Measurements from ENCODE around the gene DYRK3.
A peak's percentile ranks its signal among the peaks of the same experiment; 100 is the strongest.
"Not testable (repeated sequence)": the region's sequence is repeated elsewhere in the genome, so short reads cannot be mapped to it uniquely, and the experiment has no call there.

DYRK3 gene

DNA sequence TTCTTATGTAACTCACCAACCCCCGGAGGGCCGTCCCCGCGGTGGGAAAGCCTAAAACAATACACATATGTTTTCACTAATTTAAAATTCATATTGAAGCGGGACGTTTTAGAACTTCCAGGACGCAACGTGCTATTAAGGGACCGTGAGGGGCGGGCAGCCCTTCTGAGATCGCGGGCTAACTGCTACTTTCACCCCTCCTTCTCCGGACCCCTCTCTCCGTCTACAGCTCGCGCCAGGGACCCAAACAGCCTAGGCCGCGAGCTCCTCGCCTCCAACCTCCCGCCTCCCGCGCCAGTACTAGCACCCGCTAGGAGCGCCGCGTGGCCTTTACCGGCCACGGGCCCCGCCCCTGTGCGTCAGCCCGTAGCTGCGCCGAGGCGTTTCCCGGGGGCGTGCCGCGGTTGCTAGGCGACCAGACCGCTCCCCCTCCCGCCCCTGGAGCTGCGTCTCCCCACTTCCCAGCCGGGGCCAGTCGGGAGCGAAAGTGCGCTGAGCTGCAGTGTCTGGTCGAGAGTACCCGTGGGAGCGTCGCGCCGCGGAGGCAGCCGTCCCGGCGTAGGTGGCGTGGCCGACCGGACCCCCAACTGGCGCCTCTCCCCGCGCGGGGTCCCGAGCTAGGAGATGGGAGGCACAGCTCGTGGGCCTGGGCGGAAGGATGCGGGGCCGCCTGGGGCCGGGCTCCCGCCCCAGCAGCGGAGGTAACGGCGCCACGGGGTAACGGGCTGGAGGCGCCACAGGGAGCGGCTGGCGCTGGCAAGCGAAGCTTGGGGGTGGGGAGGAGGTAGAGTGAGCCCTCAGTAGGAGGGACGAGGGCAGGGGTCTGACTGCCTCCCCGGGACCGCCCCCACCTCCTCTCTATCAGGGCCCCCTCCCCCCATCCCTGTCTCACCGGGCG, at the start of gene DYRK3:
Gene DYRK3, plus strand, starts transcription at position 457 of the 898 bp plus-strand sequence. Its CDS starts 168 bp downstream, at position 625.
- peak; percentile 94 for DNase-seq

DNA sequence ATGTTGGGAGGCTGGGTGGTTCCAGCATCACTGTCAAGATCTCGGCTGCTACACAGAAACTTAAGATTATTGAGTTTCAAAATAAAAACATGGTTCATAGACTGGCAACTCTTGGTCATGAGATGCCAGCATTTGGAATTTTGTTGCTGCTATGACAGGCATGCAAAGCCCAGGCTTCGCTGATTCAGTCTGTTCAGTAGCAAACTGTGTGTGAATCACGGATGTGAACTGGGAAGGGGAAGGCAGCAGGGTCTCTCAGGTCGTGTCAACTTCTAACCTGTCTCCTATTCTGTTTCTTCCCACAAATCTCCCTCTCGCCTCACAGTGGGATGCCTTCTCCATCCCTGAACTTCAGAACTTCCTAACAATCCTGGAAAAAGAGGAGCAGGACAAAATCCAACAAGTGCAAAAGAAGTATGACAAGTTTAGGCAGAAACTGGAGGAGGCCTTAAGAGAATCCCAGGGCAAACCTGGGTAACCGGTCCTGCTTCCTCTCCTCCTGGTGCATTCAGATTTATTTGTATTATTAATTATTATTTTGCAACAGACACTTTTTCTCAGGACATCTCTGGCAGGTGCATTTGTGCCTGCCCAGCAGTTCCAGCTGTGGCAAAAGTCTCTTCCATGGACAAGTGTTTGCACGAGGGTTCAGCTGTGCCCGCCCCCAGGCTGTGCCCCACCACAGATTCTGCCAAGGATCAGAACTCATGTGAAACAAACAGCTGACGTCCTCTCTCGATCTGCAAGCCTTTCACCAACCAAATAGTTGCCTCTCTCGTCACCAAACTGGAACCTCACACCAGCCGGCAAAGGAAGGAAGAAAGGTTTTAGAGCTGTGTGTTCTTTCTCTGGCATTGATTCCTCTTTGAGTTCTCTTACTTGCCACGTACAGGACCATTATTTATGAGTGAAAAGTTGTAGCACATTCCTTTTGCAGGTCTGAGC, 48.6 kb upstream of the DYRK3 start:
- DNase-seq, result no peak

DNA sequence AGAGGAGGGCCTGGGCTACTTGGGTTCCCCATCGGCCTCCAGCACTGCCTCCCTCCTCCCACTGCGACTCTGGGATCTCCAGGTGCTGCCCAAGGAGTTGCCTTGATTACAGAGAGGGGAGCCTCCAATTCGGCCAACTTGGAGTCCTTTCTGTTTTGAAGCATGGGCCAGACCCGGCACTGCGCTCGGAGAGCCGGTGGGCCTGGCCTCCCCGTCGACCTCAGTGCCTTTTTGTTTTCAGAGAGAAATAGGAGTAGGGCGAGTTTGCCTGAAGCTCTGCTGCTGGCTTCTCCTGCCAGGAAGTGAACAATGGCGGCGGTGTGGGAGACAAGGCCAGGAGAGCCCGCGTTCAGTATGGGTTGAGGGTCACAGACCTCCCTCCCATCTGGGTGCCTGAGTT, 47.4 kb upstream of the DYRK3 start:
- DNase-seq, result no peak

DNA sequence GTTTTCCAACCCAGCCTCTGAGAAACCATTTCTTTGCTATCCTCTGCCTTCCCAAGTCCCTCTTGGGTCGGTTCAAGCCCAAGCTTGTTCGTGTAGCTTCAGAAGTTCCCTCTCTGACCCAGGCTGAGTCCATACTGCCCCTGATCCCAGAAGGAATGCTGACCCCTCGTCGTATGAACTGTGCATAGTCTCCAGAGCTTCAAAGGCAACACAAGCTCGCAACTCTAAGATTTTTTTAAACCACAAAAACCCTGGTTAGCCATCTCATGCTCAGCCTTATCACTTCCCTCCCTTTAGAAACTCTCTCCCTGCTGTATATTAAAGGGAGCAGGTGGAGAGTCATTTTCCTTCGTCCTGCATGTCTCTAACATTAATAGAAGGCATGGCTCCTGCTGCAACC, 46.8 kb upstream of the DYRK3 start:
- no peak for DNase-seq

DNA sequence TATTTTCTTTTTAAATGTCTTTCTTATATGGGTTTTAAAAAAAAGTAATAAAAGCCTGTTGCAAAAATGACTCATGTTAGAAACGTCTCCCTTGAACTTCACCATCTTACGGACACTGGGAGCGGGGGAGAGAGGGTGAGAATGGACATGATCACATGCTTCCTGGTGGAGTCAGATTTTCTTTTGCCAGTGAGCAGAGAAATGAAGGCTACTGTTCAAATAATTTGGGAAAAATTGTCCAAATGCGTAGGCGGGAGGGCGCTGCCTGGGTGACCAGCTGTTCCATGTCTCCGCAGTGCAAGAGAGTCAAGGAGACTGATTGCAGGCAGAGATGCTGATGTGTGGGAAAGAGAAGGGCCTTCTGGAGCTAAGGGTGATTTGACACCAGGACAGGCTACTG, 46.1 kb upstream of the DYRK3 start:
- no peak for DNase-seq

DNA sequence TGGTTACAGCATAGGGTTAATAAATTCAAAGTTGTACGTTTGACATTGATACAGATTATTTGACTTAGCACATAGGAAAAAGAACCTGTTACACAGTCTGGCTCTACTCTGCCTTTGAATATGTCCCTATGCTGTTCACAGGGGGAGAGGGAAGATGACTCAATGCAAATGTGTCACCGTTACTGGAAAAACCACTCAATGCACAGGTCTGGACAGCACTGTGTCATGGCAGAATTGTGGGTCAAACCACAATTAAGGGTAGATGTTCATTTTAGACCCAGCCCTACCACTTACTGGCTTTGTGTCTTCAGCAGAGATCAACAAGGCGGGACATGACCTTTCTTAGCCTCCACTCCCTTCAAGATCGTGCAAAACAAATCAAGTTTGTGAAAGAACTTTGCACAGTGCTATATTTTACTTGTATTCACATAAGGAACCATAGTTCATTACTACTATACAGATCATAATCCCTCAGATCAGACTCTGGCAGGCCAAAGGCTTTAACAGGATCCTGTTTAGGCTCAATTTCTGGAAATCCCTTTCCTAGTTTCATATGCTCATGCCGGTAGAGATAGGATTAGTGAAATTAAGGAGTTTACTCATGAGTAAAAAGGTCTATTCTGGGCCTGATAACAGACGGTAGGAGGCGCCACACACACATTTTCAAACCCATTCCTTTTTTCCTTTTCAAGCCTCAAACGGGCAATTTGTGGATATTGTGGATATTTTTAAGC, 45.1 kb upstream of the DYRK3 start:
- no peak for DNase-seq

DNA sequence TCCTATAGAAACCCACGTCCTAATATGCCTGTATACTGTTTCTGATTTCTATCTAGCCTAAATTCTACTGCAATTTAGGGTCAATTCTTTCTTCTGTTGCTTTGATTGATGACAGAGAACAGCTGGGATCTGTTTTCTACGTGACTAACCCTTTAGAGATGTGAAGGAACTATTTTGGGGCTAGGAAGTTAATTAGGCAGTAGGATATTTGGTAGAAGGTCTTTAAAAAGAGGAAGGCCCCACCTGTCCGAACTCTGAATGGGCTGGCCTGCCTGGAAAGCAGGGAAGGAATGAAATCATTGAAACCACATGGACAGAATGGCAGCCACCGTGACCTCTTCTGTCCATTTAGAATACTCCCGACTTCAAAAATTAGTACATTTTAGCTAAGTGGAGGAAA, 44.1 kb upstream of the DYRK3 start:
- DNase-seq, result no peak

DNA sequence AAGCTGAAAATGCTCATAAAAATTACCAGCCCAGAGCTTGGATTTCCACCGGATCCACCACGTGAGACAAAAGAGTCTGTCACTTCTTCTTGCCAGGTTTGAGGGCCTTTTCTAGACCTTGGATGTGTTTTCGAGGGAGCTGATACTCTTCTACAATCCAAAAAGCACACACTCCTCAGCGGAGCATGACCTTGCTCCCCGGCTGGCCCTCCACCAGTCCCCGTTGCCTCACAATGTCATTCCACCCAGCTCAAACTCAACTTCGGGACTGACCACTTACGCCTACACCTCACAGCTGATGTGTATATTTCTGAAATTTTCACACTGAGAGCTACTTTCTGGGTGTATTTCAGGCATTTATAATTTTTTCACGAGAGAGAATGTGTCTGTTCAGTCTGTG, 43.6 kb upstream of the DYRK3 start:
- DNase-seq, result no peak

DNA sequence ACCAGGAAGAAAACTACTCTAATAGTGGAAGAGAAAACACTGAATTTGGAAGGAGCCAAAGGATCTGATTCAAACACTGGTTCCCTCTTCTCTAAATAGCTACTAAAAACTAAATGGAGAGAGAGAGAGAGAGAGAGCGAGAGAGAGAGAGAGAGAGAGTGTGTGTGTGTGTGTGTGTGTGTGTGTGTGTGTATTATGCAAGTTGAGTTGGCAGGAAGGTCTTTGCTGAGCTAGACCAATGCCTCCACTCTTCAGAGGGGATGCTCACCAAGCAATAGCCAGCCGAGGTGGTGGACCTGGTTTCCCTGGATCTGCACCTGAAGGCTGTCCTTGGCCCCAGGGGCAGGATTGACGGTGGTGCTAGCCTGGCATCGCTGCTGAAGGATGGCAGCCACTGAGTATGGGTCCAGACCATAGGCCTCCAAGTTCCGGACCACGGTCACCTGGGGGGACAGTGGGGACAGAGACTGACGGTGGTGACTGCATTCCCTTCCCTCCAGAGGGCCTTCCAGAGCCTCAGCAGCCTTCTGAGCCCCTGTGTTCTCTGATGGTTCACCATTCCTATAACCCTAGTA, 41.9 kb upstream of the DYRK3 start:
- DNase-seq, result no peak

DNA sequence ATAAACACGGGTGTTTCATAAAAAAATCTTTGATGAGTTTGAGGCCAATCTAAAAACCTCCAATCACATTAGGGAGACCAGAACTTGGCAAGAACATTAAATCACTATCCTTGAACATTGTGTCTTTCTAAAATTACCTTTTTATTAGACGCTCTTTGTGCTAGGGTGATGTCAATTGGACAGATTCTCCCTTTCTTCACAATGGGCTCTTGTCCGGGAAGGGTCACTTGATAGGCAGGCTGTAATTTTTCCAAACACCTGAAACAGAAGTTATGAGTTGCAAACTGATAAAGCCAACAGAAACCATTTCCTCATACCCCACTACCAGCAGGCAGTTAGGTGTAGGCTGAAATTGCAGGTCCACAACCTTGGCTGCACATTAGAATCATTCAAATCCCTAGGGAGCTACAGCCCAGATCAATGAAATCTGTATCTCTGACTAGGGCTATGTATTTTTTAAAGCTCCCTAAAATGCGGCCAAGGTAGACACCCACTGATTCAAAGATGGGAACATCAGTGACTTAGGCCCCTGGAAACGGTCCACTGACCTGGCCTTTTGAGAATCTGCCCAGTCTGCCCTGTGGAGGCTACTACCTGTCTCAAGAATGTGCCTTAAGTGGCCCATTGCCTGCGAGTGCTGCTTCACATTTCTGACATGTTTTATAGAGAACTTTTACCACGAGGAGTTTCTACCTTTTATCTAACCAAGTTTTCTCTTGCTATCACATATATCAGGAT, 39.6 kb upstream of the DYRK3 start:
- no peak for DNase-seq

DNA sequence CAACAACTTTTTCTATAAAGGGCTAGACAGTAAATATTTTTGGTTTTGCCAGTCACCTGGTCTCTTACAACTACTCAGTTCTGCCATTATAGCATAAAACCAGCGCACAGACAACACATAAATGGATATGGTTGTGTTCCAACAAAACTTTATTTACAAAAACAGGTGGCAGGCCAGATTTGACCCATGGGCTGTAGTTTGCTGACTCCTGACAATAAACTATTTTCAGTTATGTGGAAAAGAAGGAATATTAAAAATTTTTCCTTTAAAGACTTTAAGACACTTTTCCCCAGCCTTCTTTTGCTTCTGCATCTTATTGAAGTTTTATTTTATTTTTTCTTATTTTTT, 39.0 kb upstream of the DYRK3 start:
- no peak for DNase-seq

DNA sequence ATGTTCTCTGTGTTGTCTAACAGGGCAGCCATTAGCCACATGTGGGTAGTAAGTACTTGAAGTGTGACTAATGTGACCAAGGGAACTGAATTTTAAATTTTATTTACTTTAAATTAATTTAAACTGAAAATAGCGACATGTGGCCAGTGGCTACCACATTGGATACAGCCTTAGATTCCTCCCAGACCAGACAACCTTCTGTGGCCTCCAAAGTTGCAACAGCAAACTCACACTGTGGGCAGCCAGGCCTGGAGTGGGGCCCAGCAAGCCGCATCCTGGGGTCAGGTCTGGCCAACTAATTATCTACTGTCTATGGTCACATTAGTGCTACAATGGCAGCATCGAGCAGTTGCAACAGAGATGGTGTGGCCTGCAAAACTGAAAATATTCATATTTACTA, 34.8 kb upstream of the DYRK3 start:
- no peak for DNase-seq

DNA sequence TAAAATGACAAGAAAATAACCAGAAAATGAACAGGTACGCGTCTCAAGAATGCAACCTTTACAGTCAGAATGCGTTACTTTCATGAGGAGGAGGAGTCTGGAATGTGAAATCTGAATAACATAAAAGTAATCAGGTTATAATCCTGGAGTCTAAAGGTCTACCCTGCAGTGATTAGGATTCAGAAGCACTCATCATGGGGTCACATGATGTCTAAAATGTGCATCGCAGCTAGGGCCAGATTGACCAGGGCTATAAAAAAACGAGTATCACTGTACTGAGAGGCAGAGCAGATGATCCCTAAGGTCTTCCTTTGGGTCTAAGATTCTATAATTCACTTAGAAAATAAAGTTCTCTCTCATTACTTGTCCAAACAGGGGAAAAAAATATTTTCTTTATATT, 30.5 kb upstream of the DYRK3 start:
- no peak for DNase-seq

DNA sequence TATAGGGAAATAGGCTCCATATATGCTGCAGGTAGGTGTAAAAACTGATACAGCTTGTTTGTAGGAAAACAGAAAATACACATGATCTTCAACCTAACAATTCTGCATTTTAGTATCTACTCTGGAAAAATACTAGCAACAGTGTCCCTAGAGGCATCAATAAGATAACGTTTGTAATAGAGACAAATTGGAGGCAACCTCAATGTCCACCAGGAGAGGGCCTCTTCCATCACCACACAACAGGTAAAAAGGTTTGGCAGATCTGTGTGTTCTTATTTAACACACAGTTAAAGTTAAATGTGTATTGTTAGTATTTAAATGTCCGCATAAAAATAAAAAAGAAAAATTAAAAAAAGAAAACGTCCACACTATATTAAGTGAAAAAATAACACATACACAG, 28.5 kb upstream of the DYRK3 start:
- DNase-seq, result peak; percentile 4

DNA sequence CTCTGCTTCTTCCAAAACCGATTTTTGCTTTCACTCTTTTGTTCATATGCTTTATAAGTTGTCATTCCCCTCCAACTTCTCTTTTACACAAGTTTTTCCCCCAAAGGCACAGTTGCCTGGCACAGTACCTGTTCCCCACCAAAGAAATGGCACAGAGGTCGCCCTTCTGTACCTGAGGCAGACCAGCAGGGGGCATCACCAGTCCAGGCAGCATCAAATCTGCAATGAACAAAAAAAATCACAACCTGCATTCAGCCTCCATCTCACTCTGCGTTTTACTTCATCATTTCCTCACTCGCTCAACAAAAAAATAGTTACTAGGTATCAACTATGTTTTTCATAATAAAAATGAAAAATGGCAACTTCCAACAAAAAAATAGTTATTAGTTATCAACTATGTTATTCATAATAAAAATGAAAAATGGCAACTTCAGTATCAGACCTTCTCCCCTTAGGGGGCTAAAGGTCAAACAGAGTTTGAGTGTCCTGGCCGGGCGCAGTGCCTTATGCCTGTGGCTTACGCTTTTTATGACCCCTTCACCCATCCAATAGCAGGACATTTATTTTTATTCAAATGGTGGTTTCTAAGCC, 27.1 kb upstream of the DYRK3 start:
- peak; percentile 5 for DNase-seq

DNA sequence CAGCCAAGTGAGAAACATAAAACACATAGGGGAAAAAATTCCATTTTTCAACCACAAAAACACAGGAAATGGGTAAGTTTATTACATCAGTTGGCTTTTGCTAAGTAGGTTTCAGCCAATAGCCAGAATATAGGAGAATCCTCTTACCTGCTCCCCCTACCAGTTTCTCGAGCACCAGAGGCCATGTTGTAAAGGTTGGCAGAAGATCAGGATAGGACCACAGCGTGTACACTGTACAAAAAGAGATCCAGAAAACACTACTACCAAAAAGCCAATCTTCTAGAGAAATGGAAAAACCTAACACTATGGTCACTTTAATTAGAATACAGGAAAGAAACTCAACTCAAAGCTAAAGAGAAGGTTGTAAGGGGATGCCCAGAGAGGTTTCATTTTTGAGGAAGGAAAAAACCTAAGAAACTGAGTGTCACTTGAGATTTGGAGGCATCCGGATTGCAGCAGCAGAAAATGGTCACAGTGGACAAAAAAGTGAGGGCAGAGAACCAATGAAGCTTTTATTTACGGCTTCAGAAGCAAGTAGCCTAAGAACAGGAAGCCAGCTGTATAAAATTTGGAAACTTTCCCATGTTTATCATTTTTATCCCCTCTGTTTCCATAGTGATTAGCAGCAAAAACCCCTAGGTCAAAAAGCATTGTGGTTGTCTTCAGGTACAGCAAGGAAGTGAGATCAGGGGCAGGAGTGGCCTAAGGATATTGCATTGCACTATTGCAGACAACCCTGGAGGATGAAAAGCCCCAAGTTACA, 25.9 kb upstream of the DYRK3 start:
- DNase-seq, result no peak

DNA sequence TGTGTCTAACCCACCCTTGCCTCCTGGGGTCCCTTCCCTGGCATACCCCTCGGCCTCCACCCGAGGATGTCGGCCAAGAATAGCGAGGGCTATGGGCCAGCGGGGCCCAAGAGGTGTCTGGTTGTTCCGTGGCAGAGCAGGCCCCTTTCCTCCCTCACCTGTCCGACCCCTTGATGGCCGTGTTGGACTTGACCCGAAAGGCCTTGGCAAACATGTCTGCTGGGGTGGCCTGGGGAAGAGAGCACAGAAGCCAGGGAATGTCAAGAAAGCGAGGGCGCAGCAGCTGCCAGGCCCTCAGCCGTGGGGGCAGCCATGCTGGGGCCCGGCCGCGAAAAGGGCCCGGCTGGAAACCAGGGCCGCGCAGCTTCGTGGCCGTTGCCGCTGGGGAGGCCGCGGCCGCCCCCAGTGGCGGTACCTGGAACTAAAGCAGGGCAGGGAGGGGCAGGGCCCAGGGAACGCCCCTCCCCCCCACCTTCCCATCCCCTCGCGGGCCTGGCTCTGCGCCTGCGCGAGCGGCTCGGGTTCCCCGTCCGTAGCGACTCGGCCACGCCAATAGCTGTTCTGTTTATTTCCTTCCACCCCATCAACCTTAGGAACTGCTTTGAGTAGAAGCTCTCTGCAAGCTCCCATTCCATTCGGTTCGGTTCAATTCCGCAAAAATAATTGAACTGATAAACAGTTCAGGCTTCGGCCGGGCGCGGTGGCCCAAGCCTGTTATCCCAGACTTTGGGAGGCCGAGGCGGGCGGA, 23.0 kb upstream of the DYRK3 start, which contains the start of gene EIF2D:
Gene EIF2D, minus strand, starts transcription at position 337 of the 748 bp plus-strand sequence. Its CDS starts 123 bp downstream, at position 214.
- DNase-seq, result peak; percentile 92

DNA sequence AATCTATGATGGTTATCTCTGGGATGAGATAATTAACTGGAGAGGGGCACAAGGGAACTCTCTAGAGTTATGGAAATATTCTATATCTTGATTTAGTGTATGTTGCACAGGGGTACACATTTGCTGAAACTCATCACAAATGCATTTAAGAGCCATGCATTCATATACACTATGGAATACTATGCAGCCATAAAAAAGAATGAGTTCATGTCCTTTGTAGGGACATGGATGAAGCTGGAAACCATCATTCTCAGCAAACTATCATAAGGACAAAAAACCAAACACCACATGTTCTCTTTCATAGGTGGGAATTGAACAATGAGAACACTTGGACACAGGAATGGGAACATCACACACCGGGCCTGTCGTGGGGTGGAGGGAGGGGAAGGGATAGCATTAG, 8.9 kb upstream of the DYRK3 start:
- not testable (repeated sequence) for DNase-seq

DNA sequence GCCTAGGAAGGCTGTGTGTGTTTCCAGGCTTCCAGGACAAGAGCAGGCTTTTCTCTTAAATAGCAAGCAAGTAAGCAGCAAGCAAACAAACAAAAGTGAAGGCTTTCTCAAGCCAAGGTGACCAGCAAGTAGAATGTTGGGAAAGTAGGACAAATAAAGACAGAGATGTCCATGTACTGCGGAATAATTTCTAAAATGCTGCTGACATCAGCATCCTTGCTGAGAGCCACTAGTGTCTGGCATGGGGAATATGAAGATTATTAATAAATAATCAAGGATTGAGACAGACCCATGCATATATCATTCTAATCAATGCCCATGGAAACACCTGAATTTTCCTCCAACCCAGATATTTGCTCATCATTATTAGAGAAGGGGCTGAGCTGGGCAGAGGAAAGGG, 6.4 kb upstream of the DYRK3 start:
- DNase-seq, result no peak

DNA sequence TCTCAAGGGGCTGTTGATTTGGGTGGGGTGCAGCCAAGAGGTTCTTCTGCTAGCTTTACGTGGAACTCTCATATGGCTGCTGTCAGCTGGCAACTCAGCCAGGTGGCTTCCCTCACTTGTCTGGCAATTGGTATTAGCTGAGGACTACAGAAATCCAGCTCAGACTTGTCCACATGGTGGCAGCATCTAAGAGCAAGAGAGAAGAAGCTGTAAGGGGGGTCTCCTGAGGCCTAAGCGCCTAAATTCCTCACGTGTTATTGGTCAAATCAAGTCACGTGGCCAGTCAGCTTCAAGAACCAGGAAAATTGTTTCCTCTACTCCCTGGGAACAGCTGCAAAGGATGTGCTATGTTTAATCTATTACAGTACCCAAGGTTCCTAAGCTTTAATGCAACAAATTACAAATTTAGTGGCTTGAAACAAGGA, 4.2 kb upstream of the DYRK3 start:
- DNase-seq, result peak; percentile 36

Measured in NCI-H1105 (cell line).